AG08395 (cell line): ENCODE results near the gene C17orf114.
"Not testable (repeated sequence)": the region's sequence is repeated elsewhere in the genome, so short reads cannot be mapped to it uniquely, and the experiment has no call there.

Source experiments
- DNase-seq: peaks from one replicate; pipeline ENCODE4 v3.0.0; 2012; ENCODE audit warnings: mixed read lengths, low spot score

C17orf114 gene

DNA sequence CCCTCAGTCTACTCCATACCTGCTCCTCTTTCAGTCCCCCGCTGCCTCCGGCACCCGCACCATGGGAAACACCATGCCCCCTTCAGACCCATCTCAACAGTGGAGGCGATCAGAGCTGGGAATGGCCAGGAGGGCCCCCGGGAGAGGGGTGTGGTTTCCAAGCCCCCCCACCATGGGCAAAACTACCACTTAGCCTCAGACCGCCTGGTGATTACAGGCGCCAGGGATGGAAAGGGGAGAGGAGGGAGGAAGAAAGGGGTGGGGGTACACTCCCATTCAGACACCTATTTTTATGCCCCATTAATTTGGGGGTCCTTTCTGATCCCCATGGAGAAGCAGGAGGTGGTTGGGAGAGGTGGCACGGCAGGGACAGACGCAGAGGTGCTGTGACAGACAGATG is at the start of gene C17orf114:
Gene C17orf114 (minus strand): TSS at position 101 of the 400 bp plus-strand sequence.
- no peak for DNase-seq

DNA sequence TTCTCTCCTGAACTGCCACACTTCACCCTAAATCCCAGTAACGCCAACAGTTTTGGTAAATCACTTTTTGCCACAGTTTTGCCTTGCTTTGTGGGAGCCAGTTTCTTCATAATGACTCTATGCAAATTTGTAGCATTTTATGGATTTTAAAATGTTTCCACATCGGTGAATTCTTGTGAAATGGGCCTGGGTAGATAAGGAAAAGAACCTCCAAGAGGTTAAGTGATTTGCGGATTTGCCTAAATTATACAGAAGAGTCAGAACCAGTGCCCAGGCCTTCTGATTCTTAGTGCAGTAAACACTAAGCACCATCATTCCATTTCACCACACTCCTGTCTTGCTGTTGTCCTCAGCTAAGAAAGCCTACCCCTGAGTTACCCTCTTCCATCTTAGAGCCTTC is 49.0 kb upstream of the C17orf114 start:
- no peak for DNase-seq

- no peak for DNase-seq
Measured at GRCh38 chr17:4850246-4850645, 48.1 kb upstream of the C17orf114 start.

DNA sequence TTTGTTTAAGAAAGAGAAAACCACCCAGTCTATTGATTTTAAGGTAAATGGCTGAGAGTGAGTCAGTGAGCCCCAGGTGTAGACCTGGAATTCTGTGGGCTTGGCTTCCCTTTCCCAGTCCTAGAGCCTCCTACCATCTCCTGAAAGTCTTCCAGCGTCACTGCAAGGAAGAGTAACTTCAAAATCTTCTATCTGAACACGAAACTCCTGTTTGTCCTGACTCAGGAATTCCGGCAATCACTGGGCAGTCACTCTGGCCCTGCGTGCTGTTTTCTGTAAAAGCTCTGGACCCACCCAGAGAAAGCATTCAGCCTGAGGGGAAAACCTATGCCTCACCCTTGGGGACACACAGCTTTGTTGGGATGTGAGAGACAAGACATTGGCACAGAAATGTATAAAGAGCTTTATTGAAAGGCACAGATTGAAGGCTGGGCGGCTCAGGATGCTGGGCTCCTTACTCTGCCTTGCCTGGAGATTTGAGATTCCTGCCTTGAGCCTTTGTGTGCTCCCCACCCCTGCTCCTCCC is 46.9 kb upstream of the C17orf114 start:
- DNase-seq, result peak; percentile 27

DNA sequence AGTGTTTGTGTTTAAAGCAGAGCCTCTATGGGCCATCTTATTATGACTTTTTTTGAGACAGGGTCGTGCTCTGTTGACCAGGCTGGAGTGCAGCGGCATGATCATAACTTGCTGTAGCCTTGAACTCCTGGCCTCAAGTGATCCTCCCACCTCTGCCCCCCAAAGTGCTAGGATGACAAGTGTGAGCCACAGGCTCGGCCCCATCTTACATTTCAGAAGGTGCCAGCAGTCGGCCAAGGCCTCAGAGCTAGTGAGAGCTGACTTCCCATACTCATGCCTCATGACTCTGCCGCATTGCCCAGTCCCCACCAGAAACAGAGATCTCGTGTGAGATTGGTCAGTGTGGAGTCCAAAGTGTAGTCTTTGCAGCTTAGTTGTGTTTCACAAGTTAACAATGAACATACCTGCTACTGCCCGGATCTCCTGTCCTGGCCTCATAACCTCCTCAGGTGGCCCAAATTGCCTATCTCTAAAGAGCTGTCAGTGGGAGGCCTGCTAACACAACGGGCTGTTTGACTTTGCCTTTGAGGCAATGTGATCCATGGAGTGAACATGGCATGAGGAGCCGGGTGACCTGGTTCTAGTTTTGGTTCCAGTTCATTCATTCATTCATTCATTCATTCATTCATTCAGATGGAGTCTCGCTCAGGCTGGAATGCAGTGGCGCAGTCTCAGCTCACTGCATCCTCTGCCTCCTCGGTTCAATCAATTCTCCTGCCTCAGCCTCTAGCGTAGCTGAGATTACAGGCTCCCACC is 44.7 kb upstream of the C17orf114 start:
- no peak for DNase-seq

DNA sequence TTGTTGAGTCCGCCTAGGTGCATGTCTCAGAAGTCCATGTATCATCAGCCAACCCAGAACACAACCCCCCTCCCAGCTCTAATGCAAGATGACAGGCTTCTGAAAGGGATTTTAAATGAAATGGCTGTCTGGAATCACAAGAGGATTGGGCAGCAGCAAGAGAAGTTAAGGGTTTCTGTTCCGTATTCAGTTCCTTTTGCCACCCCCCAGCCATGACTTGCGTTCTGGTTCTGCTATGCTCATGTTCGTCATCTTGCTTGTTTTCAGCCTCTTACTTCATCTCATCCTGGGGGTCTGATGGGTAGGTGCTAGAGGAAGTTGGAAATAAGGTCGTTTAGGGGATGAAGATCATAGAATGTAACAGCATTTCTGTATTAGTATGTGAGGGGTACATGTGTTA is 43.0 kb upstream of the C17orf114 start:
- DNase-seq, result no peak

- DNase-seq, result no peak
Measured at GRCh38 chr17:4843321-4844000, 41.3 kb upstream of the C17orf114 start.

DNA sequence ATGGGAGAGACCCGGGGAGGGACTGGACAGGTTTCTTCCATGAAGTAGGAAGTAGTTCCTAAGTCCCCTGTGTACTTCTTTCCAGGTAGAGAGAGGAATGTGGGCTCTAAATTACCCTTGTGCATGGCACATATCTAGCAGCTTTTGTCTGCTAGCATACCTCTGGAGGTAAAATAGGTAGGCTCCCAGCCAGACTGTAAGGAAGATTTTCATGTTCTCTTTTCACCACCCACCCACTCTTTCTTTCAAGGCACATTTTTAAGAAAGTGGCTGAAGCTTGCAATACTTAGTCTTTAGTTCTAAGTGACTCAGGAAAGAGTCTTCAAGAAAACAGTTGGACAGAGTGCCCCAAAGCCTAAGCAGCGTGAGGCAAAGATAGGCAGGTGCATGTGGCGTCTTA is 40.2 kb upstream of the C17orf114 start:
- no peak for DNase-seq

- no peak for DNase-seq
Measured at GRCh38 chr17:4840893-4841242, 38.7 kb upstream of the C17orf114 start.

- no peak for DNase-seq
Measured at GRCh38 chr17:4839965-4840892, 38.1 kb upstream of the C17orf114 start.

DNA sequence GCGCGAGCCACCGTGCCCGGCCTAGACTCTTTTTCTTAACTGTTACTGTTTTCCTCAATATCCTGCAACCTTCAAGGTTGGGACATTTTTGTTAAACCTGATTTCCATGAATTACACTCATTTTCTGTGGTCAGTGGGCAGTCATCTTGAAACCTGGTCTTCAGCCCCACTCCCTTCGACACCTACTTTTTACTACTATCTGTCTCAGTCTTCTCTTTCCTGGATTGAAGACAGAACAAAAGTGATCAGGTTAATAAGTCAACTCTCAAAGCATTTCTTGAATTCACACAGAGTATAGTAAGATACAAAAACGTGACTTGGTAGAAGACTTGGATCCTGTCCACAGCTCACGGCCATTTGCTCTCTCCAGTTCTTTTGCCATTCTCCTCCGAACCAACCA is 37.1 kb upstream of the C17orf114 start:
- DNase-seq, result no peak

GRCh38 chr17:4838309-4838785 is 36.2 kb upstream of the C17orf114 start:
- DNase-seq, result no peak

DNA sequence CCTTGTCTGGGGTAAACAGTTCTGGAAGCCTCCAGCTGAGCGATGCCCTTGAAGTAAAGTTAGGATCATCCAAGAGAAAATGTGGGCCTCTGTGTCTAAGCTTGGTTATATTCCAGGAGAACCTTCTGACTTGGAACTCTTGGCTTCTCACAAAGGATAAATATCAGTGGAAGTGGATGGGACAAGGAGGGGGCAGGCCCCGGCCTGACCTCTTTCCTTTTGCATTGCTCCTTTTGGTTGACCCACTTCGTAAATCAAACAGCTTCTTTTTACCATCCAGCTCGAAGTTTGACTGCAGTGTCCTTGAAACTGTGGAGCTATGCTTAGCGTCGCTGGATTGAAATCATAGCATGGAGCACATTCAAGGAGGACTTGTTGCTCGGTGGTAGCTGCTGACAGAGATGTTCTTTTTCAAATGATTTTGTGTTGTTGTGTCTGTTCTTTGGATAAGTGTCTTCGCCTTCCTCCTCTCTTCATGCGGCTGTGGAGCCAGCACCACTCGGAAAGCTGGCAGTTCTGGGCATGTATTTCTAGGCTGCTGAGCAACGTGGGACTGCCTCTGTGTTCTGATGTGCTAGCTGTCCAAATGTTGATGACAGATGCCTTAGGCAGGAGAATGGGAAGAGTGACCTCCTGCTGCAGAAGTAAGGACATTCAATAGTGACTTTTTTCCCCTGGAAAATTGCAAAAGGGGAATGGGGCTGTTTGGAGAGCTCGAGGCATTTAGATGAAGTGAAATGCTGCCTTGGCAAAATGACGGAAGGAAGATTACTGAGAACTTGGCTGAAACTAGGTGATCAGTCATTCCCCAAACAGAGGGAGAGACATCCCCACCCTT is 35.6 kb upstream of the C17orf114 start:
- no peak for DNase-seq

DNA sequence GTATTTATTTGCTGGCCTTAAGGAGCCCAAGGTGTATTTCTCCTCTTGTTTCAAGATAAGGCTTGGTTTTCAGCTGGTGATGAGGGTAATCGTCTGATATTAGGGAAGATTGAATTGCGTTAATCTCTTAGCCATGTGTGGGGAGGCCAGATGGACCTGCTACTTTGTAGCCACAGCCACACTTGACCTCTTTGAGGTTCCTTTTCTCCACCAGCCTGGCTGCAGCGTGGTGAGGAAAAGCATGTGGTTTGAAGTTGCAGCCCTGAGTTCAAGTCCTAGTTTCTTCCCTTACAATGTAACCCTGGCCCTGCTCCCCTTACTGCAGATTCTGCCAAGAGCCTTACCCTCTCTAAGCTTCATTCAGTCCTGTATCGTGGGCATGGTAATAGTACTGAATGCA is 34.1 kb upstream of the C17orf114 start:
- DNase-seq, result no peak

DNA sequence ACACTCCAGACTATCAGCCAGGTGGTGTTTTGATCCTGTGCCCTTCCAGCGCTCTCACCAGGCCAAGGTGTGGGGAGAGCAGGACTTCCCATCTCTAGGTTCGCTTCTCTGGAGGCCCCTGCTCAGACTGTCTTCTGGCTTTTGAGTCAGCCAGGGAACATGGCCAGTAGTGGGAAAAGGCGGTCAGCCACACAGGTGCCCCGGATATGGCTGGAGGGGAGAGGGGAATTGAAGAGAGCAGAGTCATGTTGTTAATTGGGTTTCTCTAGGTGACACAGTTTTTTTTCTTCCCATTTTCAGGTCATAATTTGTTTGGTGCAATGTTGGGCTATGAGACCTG is 32.5 kb upstream of the C17orf114 start:
- DNase-seq, result no peak

DNA sequence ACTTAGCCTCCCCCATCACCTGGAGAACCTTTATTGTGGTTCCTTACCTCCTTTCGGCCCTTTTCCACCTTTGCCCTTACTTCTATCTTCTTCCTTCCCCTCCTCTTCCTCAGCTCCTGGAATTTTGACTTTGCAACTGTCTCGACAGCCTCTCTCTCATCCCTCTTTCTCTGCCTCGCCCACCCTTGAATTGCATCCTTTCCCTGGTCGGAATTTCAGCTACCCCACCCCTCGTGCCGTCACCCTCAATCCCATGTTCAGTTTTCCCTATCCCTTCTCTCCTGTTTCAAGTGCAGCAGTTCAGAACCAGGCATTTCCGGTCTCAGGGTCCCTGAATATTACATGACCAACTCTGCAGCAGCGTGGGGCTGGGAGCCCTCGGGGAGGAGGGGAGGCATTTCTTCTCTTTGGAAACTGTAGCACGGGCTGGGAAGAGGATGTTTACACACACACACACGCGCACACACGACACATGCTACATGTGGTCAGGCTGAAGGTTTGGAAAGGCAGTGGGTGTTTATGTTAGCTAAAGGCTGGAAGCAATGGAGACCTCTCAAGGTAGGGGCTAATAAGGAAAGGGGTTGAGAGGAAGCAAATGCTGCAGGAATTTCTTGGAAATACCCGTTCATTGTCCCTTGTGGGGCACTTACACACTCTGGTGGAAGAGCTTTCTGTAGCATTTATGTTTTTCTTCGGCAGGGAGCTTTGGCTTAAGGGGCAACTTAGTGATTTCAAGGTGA is 32.0 kb upstream of the C17orf114 start:
- DNase-seq, result peak; percentile 17

- peak; percentile 100 for DNase-seq
Measured at GRCh38 chr17:4833178-4833940, 31.2 kb upstream of the C17orf114 start, which contains the start of gene MINK1. Gene MINK1, plus strand, starts transcription at chr17:4833340. Its CDS starts 244 bp downstream, at chr17:4833584.

DNA sequence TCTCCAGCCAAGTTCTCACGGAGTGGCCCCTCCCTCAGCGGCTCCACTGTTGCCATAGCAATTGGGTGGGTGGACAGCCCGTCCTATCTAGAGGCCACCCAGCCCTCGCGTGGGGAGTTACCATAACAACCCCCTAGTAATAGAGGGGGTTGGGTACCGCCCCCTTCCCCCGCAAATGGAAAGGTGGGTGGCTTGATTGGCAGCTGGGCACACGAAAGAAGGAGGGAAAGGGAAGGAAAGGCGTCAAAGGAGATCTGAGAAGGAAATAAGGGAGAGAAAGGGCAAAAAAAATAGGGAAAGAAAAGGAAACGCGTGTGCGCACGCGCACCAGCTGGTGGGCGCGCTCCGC is 30.7 kb upstream of the C17orf114 start:
- DNase-seq, result not testable (repeated sequence)

DNA sequence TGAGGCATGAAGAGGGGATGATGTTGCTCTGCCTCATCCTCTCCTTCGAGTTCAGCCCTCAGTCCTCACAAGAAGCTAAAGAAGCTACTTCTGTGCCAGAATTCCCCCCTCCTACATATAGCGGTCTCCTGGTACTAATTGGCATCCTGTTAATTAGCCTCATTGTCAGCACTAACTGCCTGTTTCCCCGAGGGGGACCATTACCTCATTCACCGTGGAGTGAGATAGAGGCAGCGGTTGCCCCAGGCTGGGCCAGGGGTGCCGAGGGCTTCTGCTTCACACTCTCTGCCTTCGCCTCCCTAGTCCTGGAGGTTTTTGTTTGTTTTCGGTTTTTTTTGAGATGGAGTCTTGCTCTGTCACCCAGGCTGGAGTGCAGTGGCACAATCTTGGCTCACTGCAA is 25.3 kb upstream of the C17orf114 start:
- no peak for DNase-seq
